ENCODE data around the gene GLYATL3.

Gene GLYATL3

GRCh38 chr6:49543087-49543858 is 43.5 kb downstream of the GLYATL3 start:
- DNase-seq (ENCODE audit: low read depth in 1 of 2, low spot score in 1 of 2), result no peak

GRCh38 chr6:49546331-49546730 is 46.6 kb downstream of the GLYATL3 start:
- no peak for DNase-seq (ENCODE audit: low read depth in 1 of 2, low spot score in 1 of 2)

DNA sequence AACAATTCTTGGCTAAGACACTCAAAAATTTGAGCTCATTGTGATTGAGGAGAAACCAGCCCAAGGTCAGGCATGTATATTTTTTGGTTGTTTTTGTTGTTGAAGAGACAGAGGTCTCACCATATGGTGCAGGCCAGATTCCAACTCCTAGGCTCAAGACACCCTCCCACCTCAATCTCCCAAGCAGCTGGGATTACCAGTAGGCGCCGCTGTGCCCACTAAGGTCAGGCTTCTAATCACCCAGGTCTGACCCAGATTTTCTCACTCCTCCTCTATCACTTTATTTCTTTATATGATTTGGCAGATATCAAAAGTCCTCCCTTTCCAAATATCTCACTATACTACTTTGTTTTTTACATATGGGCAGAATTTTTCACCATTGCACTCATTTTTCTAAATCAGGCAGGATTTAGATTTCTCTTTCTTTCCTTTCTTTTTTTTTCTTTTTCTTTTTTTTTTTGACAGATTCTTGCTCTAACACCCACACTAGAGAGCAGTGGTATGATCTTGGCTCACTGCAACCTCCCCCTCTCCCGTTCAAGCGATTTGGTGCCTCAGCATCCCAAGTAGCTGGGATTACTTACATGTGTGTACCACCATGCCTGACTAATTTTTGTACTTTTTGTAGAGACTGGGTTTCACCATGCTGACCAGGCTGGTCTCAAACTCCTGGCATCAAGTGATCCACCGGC is 49.0 kb downstream of the GLYATL3 start:
- DNase-seq (ENCODE audit: low read depth in 1 of 2, low spot score in 1 of 2), result no peak

- no peak for DNase-seq (ENCODE audit: low read depth in 1 of 2, low spot score in 1 of 2)
Observed at GRCh38 chr6:49549691-49550491, 50.2 kb downstream of the GLYATL3 start.

GRCh38 chr6:49550492-49551077 is 50.9 kb downstream of the GLYATL3 start, which contains the start of gene C6orf141:
TSS of gene C6orf141 (plus strand) at chr6:49550668. CDS start at chr6:49550793, 125 bp downstream.
- DNase-seq (ENCODE audit: low read depth in 1 of 2, low spot score in 1 of 2), result peak; percentile 4 to 17

- DNase-seq (ENCODE audit: low read depth in 1 of 2, low spot score in 1 of 2), result peak; percentile 3 to 7
Observed at GRCh38 chr6:49551078-49551865, 51.5 kb downstream of the GLYATL3 start.

DNA sequence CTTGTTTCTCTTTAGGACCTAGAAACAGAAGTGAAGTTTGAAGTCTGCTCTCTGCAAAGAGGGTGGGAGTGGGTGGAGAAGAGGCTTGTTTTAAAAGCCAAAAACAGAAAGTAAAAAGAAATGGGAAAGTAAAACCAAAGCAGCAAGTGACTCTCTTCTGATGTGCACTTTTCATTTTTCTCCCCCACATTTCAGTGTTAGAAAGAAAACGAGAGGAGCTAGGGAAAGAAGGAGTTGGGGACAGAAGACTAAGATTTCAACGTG is 52.1 kb downstream of the GLYATL3 start:
- no peak for DNase-seq (ENCODE audit: low read depth in 1 of 2, low spot score in 1 of 2)

GRCh38 chr6:49552596-49552995 is 52.9 kb downstream of the GLYATL3 start:
- DNase-seq (ENCODE audit: low read depth in 1 of 2, low spot score in 1 of 2), result no peak

DNA sequence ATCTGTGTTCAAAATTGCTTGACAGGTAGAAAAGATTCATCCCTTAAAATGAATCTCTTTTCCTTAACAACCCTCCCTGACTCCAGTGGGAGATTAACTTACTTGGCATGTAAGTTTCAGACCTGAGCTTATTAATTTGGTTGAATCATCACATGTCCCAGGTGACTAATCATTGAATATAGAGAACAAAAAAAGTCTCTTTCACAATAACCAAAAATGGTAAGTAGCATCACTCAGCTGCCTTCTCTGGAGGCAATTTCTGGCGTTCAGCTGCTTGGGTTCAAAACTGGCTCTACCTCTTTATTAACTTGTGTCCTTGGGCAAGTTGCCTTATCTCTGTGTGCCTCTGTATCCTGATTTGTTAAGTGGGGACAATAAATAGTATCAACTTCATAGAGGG is 53.7 kb downstream of the GLYATL3 start:
- DNase-seq (ENCODE audit: low read depth in 1 of 2, low spot score in 1 of 2), result no peak

- DNase-seq (ENCODE audit: low read depth in 1 of 2, low spot score in 1 of 2), result no peak
Observed at GRCh38 chr6:49555951-49556350, 56.2 kb downstream of the GLYATL3 start.

DNA sequence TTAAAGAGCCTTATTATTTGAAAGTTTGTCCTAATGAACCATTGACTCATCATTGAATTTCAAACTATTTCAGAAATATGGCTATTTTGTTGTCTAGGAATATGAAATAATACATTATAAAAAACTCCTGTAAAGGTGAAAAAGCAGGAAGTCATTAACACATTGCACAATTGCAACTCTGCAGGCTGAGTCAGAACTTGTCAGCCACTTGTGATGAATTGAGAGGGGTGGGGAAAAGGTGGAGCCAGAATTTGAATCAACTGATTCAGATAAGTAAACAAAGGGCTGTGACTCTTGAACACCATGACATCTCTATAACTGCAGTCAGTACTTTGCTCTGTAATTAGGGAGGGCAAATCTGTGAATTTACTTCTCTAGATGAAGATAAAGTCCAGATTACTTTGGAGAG is 56.7 kb downstream of the GLYATL3 start:
- DNase-seq (ENCODE audit: low read depth in 1 of 2, low spot score in 1 of 2), result no peak

DNA sequence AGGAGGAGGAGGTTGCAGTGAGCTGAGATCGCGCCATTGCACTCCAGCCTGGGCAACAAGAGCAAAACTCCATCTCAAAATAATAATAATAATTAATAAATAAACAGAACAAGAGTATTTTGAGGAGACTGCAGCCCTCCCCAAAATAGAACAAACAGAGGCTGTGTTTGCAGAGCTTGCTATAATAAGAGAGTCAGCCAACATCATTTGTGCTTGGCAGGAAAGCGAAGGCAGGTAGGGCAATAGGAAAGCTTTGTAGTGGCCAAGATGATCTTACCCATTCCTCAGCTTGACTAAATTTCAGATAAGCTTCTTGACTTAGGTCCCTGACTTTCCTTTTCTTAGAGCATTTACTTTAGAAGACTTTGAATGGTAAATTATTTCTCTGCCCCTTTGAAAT is 57.5 kb downstream of the GLYATL3 start:
- no peak for DNase-seq (ENCODE audit: low read depth in 1 of 2, low spot score in 1 of 2)

- DNase-seq (ENCODE audit: low read depth in 1 of 2, low spot score in 1 of 2), result no peak
Observed at GRCh38 chr6:49558238-49558637, 58.5 kb downstream of the GLYATL3 start.

- DNase-seq (ENCODE audit: low read depth in 1 of 2, low spot score in 1 of 2), result no peak
Observed at GRCh38 chr6:49563006-49563886, 63.5 kb downstream of the GLYATL3 start.

GRCh38 chr6:49564552-49564951 is 64.8 kb downstream of the GLYATL3 start:
- no peak for DNase-seq (ENCODE audit: low read depth in 1 of 2, low spot score in 1 of 2)

GRCh38 chr6:49565261-49565660 is 65.5 kb downstream of the GLYATL3 start:
- DNase-seq (ENCODE audit: low read depth in 1 of 2, low spot score in 1 of 2), result no peak

GRCh38 chr6:49565855-49566254 is 66.1 kb downstream of the GLYATL3 start:
- no peak for DNase-seq (ENCODE audit: low read depth in 1 of 2, low spot score in 1 of 2)

DNA sequence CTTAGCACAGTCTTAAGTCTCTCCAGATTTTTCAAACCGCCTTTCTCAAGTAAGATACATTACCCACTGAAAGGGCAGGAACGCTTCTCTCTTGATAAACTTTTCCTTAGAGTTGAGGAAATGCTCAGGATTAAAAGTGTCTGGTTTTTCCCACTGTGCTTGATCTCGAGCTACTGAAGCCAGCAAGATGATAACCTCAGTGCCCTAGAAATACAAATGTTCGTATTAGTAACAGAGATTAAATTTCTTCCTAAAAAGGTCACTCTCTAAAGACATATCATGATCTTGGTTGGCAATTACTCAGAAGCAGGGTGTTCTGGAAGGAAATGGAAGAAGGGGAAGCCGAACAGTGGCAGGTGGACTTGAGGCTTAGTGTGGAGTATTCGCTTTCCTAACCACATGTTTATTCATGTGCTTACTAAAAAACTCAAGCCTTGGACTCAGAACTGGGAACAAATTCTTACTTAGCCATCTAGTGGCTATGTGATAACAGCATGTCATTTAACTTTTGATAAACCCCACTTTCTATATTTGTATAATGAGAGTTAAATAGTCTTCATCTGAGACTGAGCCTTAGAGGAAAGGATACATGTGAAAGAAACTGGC is 70.9 kb downstream of the GLYATL3 start:
- DNase-seq (ENCODE audit: low read depth in 1 of 2, low spot score in 1 of 2), result no peak

- no peak for DNase-seq (ENCODE audit: low read depth in 1 of 2, low spot score in 1 of 2)
Observed at GRCh38 chr6:49576618-49577017, 76.9 kb downstream of the GLYATL3 start.
